ENCODE data around the gene SMARCAD1. TPM values are rescaled to one million over a fixed set of nuclear protein-coding genes. Genes with fewer than 3 reads are reported as not detected.

SMARCAD1 gene
- total and polyA plus RNA-seq, 2 experiments from 2014 or later: 23.8 to 86.2 TPM

- TF ChIP-seq ETS1 (IDR thresholded peaks at IDR 0.05): no peak
- no peak for TF ChIP-seq CTCF (conservative IDR thresholded peaks at IDR 0.05; ENCODE audit: low read depth in 2 of 2)
- TF ChIP-seq ZNF114 (CRISPR knock-in tag; IDR thresholded peaks at IDR 0.05): no peak
- TF ChIP-seq ZNF331 (CRISPR knock-in tag; IDR thresholded peaks at IDR 0.05; ENCODE audit: low read depth): no peak
Observed at GRCh38 chr4:94208918-94209317, 1.3 kb downstream of the SMARCAD1 start (continued).

- no peak for DNase-seq (ENCODE audit: low spot score)
Observed at GRCh38 chr4:94211861-94212260, 4.2 kb downstream of the SMARCAD1 start.

GRCh38 chr4:94214703-94215319 lies 7.1 kb downstream of the SMARCAD1 start:
- Histone ChIP-seq H2AFZ (no peak overlapping the region), H3K4me2 (no peak overlapping the region), H3K27ac (ENCODE audit: low read depth) (no peak overlapping the region), H4K20me1 (replicated peaks; ENCODE audit: insufficient read depth) (peaks cover 11% of the 10 kb centered on the region), H3K9me2 (ENCODE audit: insufficient read depth) (no peaks in the 10 kb centered on the region), H3K36me3 (ENCODE audit: insufficient read depth) (peaks cover 22% of the 10 kb centered on the region), H3F3A (replicated peaks; ENCODE audit: low read depth) (no peaks in the 10 kb centered on the region), H3K79me2 (replicated peaks; ENCODE audit: insufficient read depth) (peaks cover 100% of the 10 kb centered on the region), H3K27me3 (ENCODE audit: insufficient read depth) (no peaks in the 10 kb centered on the region), H3K4me3 (no peak overlapping the region), H3K4me1 (ENCODE audit: insufficient read depth) (peaks cover 5% of the 10 kb centered on the region; the same call in 1 of the 2 replicates)
- no peaks in the 10 kb centered on the region for H3K9me3 Mint-ChIP-seq
- H3K4me3 Mint-ChIP-seq: no peak overlapping the region
- no peak for DNase-seq (ENCODE audit: low spot score)
- no peak overlapping the region for H3K27ac Mint-ChIP-seq
- peaks cover 83% of the 10 kb centered on the region for H3K36me3 Mint-ChIP-seq (ENCODE audit: low read depth)
- TF ChIP-seq EZH2phosphoT487 (IDR thresholded peaks at IDR 0.05; ENCODE audit: unreplicated experiment): no peak
- TF ChIP-seq EZH2 (IDR thresholded peaks at IDR 0.05; ENCODE audit: low read depth, unreplicated experiment): no peak
- no peak for TF ChIP-seq STAT1 (IDR thresholded peaks at IDR 0.05; ENCODE audit: unreplicated experiment)
- no peak for TF ChIP-seq POLR2AphosphoS5 (IDR thresholded peaks at IDR 0.05; ENCODE audit: low read depth)
- peaks cover 6% of the 10 kb centered on the region for H3K4me1 Mint-ChIP-seq
- no peak for ATAC-seq
- no peaks in the 10 kb centered on the region for H3K27me3 Mint-ChIP-seq (ENCODE audit: insufficient read depth, low read depth, poor library complexity)

More at GRCh38 chr4:94211861-94212260, 4.2 kb downstream of the SMARCAD1 start:
- peaks cover 21% of the 10 kb centered on the region for H3K36me3 ChIP-seq (ENCODE audit: insufficient read depth)
- H3K4me2 ChIP-seq: no peak overlapping the region
- H3K4me3 ChIP-seq: no peak overlapping the region
- no peak for TF ChIP-seq JUNB (IDR thresholded peaks at IDR 0.05; ENCODE audit: unreplicated experiment)
- no peak overlapping the region for H2AFZ ChIP-seq
- H3K9me3 Mint-ChIP-seq: no peaks in the 10 kb centered on the region
- peak overlapping the region; percentile 24; the same call in 1 of the 2 replicates for H3K27ac Mint-ChIP-seq
- H3F3A ChIP-seq (replicated peaks; ENCODE audit: low read depth): no peaks in the 10 kb centered on the region
- peaks cover 3% of the 10 kb centered on the region for H3K27me3 Mint-ChIP-seq (ENCODE audit: insufficient read depth, low read depth, poor library complexity)
- peaks cover 17% of the 10 kb centered on the region for H3K4me1 Mint-ChIP-seq
- H3K27ac ChIP-seq (ENCODE audit: low read depth): no peak overlapping the region
- H3K4me1 ChIP-seq (ENCODE audit: insufficient read depth): peaks cover 19% of the 10 kb centered on the region
- ATAC-seq: no peak
- no peaks in the 10 kb centered on the region for H3K9me2 ChIP-seq (ENCODE audit: insufficient read depth)
- H4K20me1 ChIP-seq (replicated peaks; ENCODE audit: insufficient read depth): peaks cover 6% of the 10 kb centered on the region
- no peak overlapping the region for H3K4me3 Mint-ChIP-seq
- peaks cover 86% of the 10 kb centered on the region for H3K36me3 Mint-ChIP-seq (ENCODE audit: low read depth)
- peaks cover 89% of the 10 kb centered on the region for H3K79me2 ChIP-seq (replicated peaks; ENCODE audit: insufficient read depth)
- no peaks in the 10 kb centered on the region for H3K27me3 ChIP-seq (ENCODE audit: insufficient read depth)

All from GM23338 (cell line).